B cell (primary cell): ENCODE data around the gene PTMS. TPM values are rescaled to one million over a fixed set of nuclear protein-coding genes. Genes with fewer than 3 reads are reported as not detected.
A peak's percentile ranks its signal among the peaks of the same experiment; 100 is the strongest.

Source experiments
- ATAC-seq: fragments of 200-7000 bp; cut with Tn5 transposase; one replicate; pipeline ENCODE4 v1.10.0; 2021; ENCODE audit warnings: low read depth, mild to moderate bottlenecking, moderate number of reproducible peaks, moderate library complexity
- CTCF ChIA-PET: fragments of 350-600 bp; sonication (Branson Sonifier 250); formaldehyde crosslinking; loops from one replicate; lab custom pipeline; 2021; ENCODE audit warnings: antibody characterized with exemption, inconsistent platforms; lab: Charles Lee
- POLR2A ChIA-PET: fragments of 350-600 bp; sonication (Branson Sonifier 250); formaldehyde crosslinking; loops from one replicate; lab custom pipeline; 2021; ENCODE audit warnings: antibody characterized with exemption; lab: Charles Lee
- DNase-seq: peaks from one replicate; pipeline ENCODE4 v3.0.0; 2013
- H2AFZ ChIP-seq: 2 replicates; pipeline ENCODE4 v1.6.1; 2012; ENCODE audit warnings: mild to moderate bottlenecking, low read depth, low read length; ENCODE audit not compliant: insufficient read depth, poor library complexity, severe bottlenecking
- H3K27ac ChIP-seq, 2 donors: 1 replicate in 1 of 2; 2 replicates in 1 of 2; pipeline ENCODE4 v1.5.1; 2012 to 2013; ENCODE audit warnings: low read length in 2 of 2, mild to moderate bottlenecking in 2 of 2, moderate library complexity in 1 of 2
- H3K27me3 ChIP-seq, 4 experiments: fragments of 200-600 bp in 1 of 4; sonication (generic) in 1 of 4; replicated peaks in 1 of 4; 1 replicate in 2 of 4; 2 replicates in 2 of 4; pipeline versions ENCODE4 v1.6.1 to v1.7.0; 2013 to 2016; ENCODE audit warnings: low read length in 3 of 4, mild to moderate bottlenecking in 2 of 4, mixed read lengths in 1 of 4, moderate library complexity in 1 of 4; ENCODE audit not compliant: insufficient read depth in 4 of 4, control insufficient read depth in 3 of 4; ENCODE audit errors: control extremely low read depth in 1 of 4
- H3K36me3 ChIP-seq, 2 experiments: replicated peaks in 1 of 2; 1 replicate in 1 of 2; 2 replicates in 1 of 2; pipeline versions ENCODE4 v1.6.1 to v1.7.1; 2013; ENCODE audit warnings: low read length in 1 of 2; ENCODE audit not compliant: insufficient read depth in 2 of 2, control insufficient read depth in 1 of 2; ENCODE audit errors: control extremely low read depth in 1 of 2, extremely low read depth in 1 of 2
- H3K4me1 ChIP-seq, 2 donors: fragments of 200-600 bp in 1 of 2; sonication (generic) in 1 of 2; 1 replicate in 1 of 2; 2 replicates in 1 of 2; pipeline versions ENCODE4 v1.5.1 to v1.6.1; 2013 to 2017; ENCODE audit warnings: low read length in 2 of 2; ENCODE audit not compliant: control insufficient read depth in 2 of 2, insufficient read depth in 2 of 2
- H3K4me2 ChIP-seq: replicated peaks from 2 replicates; pipeline ENCODE3; 2012; ENCODE audit warnings: mild to moderate bottlenecking, low read depth, low read length; ENCODE audit not compliant: poor library complexity, severe bottlenecking
- H3K4me3 ChIP-seq, 5 experiments: fragments of 200-600 bp in 1 of 5; sonication (generic) in 1 of 5; 1 replicate in 3 of 5; 2 replicates in 2 of 5; pipeline versions ENCODE4 v1.5.1 to v1.7.0; 2011 to 2016; ENCODE audit warnings: low read length in 4 of 5, mild to moderate bottlenecking in 4 of 5, low read depth in 2 of 5, control low read depth in 1 of 5, moderate library complexity in 1 of 5; ENCODE audit not compliant: insufficient read depth in 1 of 5; ENCODE audit errors: control extremely low read depth in 1 of 5, extremely low read depth in 1 of 5
- H3K79me2 ChIP-seq: fragments of 200-600 bp; sonication (generic); one replicate; pipeline ENCODE4 v1.6.0; 2016; ENCODE audit warnings: low read length; ENCODE audit not compliant: control insufficient read depth, insufficient read depth
- H3K9ac ChIP-seq: fragments of 200-600 bp; sonication (generic); 2 replicates; pipeline ENCODE4 v1.6.1; 2017; ENCODE audit warnings: mild to moderate bottlenecking, low read length, moderate library complexity
- H3K9me3 ChIP-seq, 3 donors: one replicate each; pipeline versions ENCODE4 v1.6.1 to v1.7.1; 2013; ENCODE audit warnings: low read length in 2 of 3; ENCODE audit not compliant: control insufficient read depth in 2 of 3, insufficient read depth in 1 of 3; ENCODE audit errors: control extremely low read depth in 1 of 3
- H4K20me1 ChIP-seq: 2 replicates; pipeline ENCODE4 v1.6.0; 2012; ENCODE audit warnings: mild to moderate bottlenecking, low read length; ENCODE audit not compliant: insufficient read depth, control insufficient read depth, poor library complexity, severe bottlenecking
- H3K27ac Mint-ChIP-seq: one replicate; pipeline ENCODE4 v1.8.0; 2021; ENCODE audit warnings: mixed read lengths
- H3K27me3 Mint-ChIP-seq: one replicate; pipeline ENCODE4 v1.8.0; 2021; ENCODE audit warnings: mixed read lengths
- H3K4me1 Mint-ChIP-seq: one replicate; pipeline ENCODE4 v1.8.0; 2021; ENCODE audit warnings: mixed read lengths
- H3K4me3 Mint-ChIP-seq: one replicate; pipeline ENCODE4 v1.8.0; 2021; ENCODE audit warnings: mixed read lengths
- H3K9me3 Mint-ChIP-seq: one replicate; pipeline ENCODE4 v1.8.0; 2022; ENCODE audit warnings: mixed read lengths; ENCODE audit not compliant: insufficient read depth
- EZH2 ChIP-seq: IDR thresholded peaks from 2 replicates; pipeline ENCODE4 v1.6.1; 2012; ENCODE audit warnings: borderline replicate concordance, low read depth, mild to moderate bottlenecking, moderate library complexity, low read length; ENCODE audit not compliant: insufficient read depth, poor library complexity, severe bottlenecking
- WGBS: methylation state at CpG from one replicate; pipeline ENCODE4 v1.1.5; 2013; ENCODE audit warnings: missing lambda C conversion rate; ENCODE audit not compliant: insufficient coverage; 5-methylcytosine and 5-hydroxymethylcytosine counted together
- intact Hi-C: fragments of 100-400 bp; cut with micrococcal nuclease; formaldehyde crosslinking; loops from one replicate; pipeline ENCODE4 v1.10.0; 2022
- polyA plus RNA-seq: library from polyadenylated mRNA; depleted of rRNA; stranded (reverse); fragments of >200 nt; gene quantifications from 2 replicates; pipeline ENCODE4 v1.2.3, GENCODE V29; 2012
- total RNA-seq, 2 donors: library from RNA; stranded (reverse); fragments of 120-200 nt in 1 of 2; gene quantifications; 1 replicate in 1 of 2; 2 replicates in 1 of 2; pipeline versions ENCODE4 v1.2.3 to v1.2.4, GENCODE V29; 2013 to 2022
- TF ChIP-seq, protein P1 (sequence below): fragments of 200-600 bp; IDR thresholded peaks from one replicate; pipeline ENCODE4 v1.8.0; 2022; ENCODE audit warnings: antibody characterized with exemption, mild to moderate bottlenecking

Gene PTMS
- total and polyA plus RNA-seq, 2 donors (not counting 1 experiment from before 2014, with no cell fraction given) = 1.0 to 2.1 TPM

DNA sequence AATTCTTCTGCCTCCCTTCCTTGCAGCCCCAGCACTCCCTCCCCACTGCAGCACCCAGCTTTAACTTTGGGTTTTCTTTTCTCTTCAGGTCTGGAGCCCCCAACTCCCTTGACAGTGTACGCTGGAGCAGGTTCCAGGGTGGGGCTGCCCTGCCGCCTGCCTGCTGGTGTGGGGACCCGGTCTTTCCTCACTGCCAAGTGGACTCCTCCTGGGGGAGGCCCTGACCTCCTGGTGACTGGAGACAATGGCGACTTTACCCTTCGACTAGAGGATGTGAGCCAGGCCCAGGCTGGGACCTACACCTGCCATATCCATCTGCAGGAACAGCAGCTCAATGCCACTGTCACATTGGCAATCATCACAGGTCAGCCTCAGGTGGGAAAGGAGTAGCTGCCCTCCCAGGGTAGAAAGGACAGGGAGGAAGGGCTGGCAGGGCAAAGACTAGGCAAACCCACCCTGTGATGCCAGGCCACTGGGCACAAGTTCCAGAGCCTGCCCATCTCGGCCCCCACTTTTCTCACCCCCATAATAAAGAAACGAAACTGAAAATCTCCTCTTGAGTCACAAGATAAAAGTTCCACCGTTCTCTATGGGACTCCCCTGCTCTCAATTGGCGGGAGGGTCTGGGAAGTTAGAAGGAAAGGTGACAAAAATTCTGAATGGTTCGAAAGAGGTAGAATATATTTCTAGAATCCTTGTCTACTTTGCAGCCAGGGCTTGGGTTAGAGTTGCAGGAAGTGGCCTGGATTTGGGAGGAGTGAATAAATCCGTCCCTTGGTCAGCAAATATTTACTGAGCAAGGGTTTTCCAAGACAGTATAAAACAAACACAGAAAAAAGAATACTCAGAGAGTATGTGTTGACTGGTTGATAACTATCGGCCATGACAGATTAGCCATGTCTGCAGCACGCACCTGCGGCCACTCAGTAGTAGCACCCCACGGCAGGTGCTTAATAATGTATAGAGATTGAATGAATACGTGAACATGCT, 9.3 kb downstream of the PTMS start:
- WGBS = 87% methylated on average over 6 of the region's 16 CpGs
- no peaks in the 10 kb centered on the region for H3K79me2 ChIP-seq
- H3K4me3 Mint-ChIP-seq = no peak overlapping the region
- H2AFZ ChIP-seq = no peak overlapping the region
- no peak overlapping the region for H3K27ac ChIP-seq
- no peaks in the 10 kb centered on the region for H3K36me3 ChIP-seq
- CTCF ChIA-PET = interaction anchor here (0.9 to 7.8 kb wide), 3 partner anchors 9 to 22 kb away, joined by 3 to 109 read pairs (median 10); partner anchors contain the start of genes MLF2 and PTMS
- no peaks in the 10 kb centered on the region for H4K20me1 ChIP-seq
- POLR2A ChIA-PET = no interaction called here
- H3K9me3 ChIP-seq = peaks cover 0 to 17% (median 0%) of the 10 kb centered on the region in 3 donors
- intact Hi-C loops = no loop called here
- no peaks in the 10 kb centered on the region for H3K9me3 Mint-ChIP-seq
- ATAC-seq (no peak), DNase-seq (no peak)
- no peak for TF ChIP-seq EZH2
- TF ChIP-seq, protein P1, sequence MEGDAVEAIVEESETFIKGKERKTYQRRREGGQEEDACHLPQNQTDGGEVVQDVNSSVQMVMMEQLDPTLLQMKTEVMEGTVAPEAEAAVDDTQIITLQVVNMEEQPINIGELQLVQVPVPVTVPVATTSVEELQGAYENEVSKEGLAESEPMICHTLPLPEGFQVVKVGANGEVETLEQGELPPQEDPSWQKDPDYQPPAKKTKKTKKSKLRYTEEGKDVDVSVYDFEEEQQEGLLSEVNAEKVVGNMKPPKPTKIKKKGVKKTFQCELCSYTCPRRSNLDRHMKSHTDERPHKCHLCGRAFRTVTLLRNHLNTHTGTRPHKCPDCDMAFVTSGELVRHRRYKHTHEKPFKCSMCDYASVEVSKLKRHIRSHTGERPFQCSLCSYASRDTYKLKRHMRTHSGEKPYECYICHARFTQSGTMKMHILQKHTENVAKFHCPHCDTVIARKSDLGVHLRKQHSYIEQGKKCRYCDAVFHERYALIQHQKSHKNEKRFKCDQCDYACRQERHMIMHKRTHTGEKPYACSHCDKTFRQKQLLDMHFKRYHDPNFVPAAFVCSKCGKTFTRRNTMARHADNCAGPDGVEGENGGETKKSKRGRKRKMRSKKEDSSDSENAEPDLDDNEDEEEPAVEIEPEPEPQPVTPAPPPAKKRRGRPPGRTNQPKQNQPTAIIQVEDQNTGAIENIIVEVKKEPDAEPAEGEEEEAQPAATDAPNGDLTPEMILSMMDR = no peak
- no peak overlapping the region for H3K4me3 ChIP-seq
- peaks cover 63% of the 10 kb centered on the region for H3K27me3 Mint-ChIP-seq
- peak overlapping the region; percentile 37 for H3K27ac Mint-ChIP-seq
- no peak overlapping the region for H3K9ac ChIP-seq
- H3K4me2 ChIP-seq = no peak overlapping the region
- peaks cover 22% of the 10 kb centered on the region for H3K4me1 Mint-ChIP-seq
- peaks cover 31 to 37% of the 10 kb centered on the region in 2 donors for H3K4me1 ChIP-seq
- H3K27me3 ChIP-seq = peaks cover 0 to 66% (median 41%) of the 10 kb centered on the region in 4 experiments
